Activated CD8-positive, alpha-beta memory T cell treated with anti-CD3 and anti-CD28 coated beads, Interleukin-2, amount 50 U/mL, for 24 hours (primary cell): ENCODE data around the gene ACP1.

Experiments
- DNase-seq: peaks from one replicate; pipeline ENCODE4 v3.0.0-alpha.2; 2020; ENCODE audit errors: extremely low read depth

The ACP1 gene

GRCh38 chr2:264493-265468, at the start of gene ACP1:
Gene ACP1, plus strand, starts transcription at chr2:264947. Its CDS starts 18 bp downstream, at chr2:264965.
- DNase-seq: peak; percentile 85

GRCh38 chr2:216068-216467, 48.7 kb upstream of the ACP1 start:
- no peak for DNase-seq

- DNase-seq: no peak
These were observed 41.3 kb upstream of the ACP1 start for GRCh38 chr2:223451-223850.

GRCh38 chr2:223971-224760, 40.6 kb upstream of the ACP1 start:
- DNase-seq: no peak

- DNase-seq: no peak
These were observed 36.6 kb upstream of the ACP1 start for GRCh38 chr2:228115-228514.

GRCh38 chr2:228518-229278, 36.0 kb upstream of the ACP1 start:
- no peak for DNase-seq

- DNase-seq: no peak
These were observed 33.1 kb upstream of the ACP1 start for GRCh38 chr2:231521-232185.

- DNase-seq: no peak
These were observed 31.7 kb upstream of the ACP1 start for GRCh38 chr2:233030-233429.

GRCh38 chr2:234421-234820, 30.3 kb upstream of the ACP1 start:
- no peak for DNase-seq

- no peak for DNase-seq
These were observed 27.7 kb upstream of the ACP1 start for GRCh38 chr2:236993-237539.

- DNase-seq: no peak
These were observed 26.9 kb upstream of the ACP1 start for GRCh38 chr2:237878-238277.

- no peak for DNase-seq
These were observed 26.3 kb upstream of the ACP1 start for GRCh38 chr2:238431-238830.

GRCh38 chr2:238869-239268, 25.9 kb upstream of the ACP1 start:
- DNase-seq: no peak

- DNase-seq: no peak
These were observed 20.2 kb upstream of the ACP1 start for GRCh38 chr2:244547-244946.

- DNase-seq: no peak
These were observed 18.1 kb upstream of the ACP1 start for GRCh38 chr2:246489-247144.

GRCh38 chr2:248724-249123, 16.0 kb upstream of the ACP1 start:
- DNase-seq: no peak

- no peak for DNase-seq
These were observed 15.2 kb upstream of the ACP1 start for GRCh38 chr2:249538-250042.

GRCh38 chr2:252001-252602, 12.6 kb upstream of the ACP1 start:
- no peak for DNase-seq

- DNase-seq: no peak
These were observed 11.5 kb upstream of the ACP1 start for GRCh38 chr2:253202-253638.

- no peak for DNase-seq
These were observed 10.5 kb upstream of the ACP1 start for GRCh38 chr2:254241-254640.
